Measurements from ENCODE around the gene FBXO44.

FBXO44 gene

DNA sequence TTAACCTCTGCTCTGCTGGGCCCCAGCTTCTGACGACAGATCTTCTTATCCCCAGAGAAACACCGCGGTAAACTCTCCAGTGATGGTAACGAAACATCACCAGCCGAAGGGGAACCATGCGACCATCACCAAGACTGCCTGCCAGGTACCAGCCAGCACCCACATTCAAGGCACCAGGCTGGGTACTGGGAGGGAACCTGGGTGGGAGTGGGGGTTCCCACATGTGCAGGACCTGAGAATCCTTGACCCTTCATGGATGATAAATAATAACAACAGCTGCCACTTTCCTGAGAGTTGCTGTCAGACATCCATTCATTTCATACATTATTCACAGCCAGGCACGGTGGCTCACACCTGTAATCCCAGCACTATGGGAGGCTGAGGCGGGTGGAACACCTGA, 57.6 kb downstream of the FBXO44 start:
- in situ Hi-C loops (cut with MboI; ENCODE audit: low pct_unique_long_range_greater_than_20kb, low sequenced_read_pairs, unreplicated experiment): loop anchor here (10.0 kb wide), 1 partner anchor 47 kb away; the partner anchor contains the start of gene FBXO6
- TF ChIP-seq, protein P1, sequence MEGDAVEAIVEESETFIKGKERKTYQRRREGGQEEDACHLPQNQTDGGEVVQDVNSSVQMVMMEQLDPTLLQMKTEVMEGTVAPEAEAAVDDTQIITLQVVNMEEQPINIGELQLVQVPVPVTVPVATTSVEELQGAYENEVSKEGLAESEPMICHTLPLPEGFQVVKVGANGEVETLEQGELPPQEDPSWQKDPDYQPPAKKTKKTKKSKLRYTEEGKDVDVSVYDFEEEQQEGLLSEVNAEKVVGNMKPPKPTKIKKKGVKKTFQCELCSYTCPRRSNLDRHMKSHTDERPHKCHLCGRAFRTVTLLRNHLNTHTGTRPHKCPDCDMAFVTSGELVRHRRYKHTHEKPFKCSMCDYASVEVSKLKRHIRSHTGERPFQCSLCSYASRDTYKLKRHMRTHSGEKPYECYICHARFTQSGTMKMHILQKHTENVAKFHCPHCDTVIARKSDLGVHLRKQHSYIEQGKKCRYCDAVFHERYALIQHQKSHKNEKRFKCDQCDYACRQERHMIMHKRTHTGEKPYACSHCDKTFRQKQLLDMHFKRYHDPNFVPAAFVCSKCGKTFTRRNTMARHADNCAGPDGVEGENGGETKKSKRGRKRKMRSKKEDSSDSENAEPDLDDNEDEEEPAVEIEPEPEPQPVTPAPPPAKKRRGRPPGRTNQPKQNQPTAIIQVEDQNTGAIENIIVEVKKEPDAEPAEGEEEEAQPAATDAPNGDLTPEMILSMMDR (IDR thresholded peaks at IDR 0.05; ENCODE audit: extremely low read depth, insufficient read depth, missing control alignments): no peak
- no peak for DNase-seq (ENCODE audit: low spot score)

All from GM13977 (cell line).